Dermis lymphatic vessel endothelial cell (primary cell): ENCODE results near the gene STX16. TPM values are rescaled to one million over a fixed set of nuclear protein-coding genes. Genes with fewer than 3 reads are reported as not detected.

Experiments used
- total RNA-seq: library from RNA; depleted of rRNA; stranded (reverse); fragments of >200 nt; gene quantifications from 2 replicates; pipeline ENCODE4 v1.2.1, GENCODE V29; 2014

The STX16 gene, protein sequence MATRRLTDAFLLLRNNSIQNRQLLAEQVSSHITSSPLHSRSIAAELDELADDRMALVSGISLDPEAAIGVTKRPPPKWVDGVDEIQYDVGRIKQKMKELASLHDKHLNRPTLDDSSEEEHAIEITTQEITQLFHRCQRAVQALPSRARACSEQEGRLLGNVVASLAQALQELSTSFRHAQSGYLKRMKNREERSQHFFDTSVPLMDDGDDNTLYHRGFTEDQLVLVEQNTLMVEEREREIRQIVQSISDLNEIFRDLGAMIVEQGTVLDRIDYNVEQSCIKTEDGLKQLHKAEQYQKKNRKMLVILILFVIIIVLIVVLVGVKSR
- 25.5 and 34.2 TPM in 2 replicates for total RNA-seq

GRCh38 chr20:58650776-58651558 lies at the start of gene STX16:
TSS of gene STX16 (plus strand) at chr20:58651283. CDS start at chr20:58652007, 724 bp downstream.

GRCh38 chr20:58692579-58693225 lies 41.6 kb downstream of the STX16 start, which contains the start of gene NPEPL1:
TSS of gene NPEPL1 (plus strand) at chr20:58692800. CDS start at chr20:58692901, 101 bp downstream.

Other genes starting within 250 kb of the STX16 start
- 0.11 TPM in 1 of 2 replicates, not detected in the other for gene APCDD1L, start 135.9 kb upstream of the STX16 start, total RNA-seq
- 21.4 and 25.5 TPM in 2 replicates for gene NPEPL1, start 41.5 kb downstream of the STX16 start, total RNA-seq
- 0.11 TPM in 1 of 2 replicates, not detected in the other for gene GNAS-AS1, start 199.6 kb downstream of the STX16 start, total RNA-seq
- 312 TPM in 2 replicates for gene GNAS, start 201.4 kb downstream of the STX16 start, total RNA-seq